GM18873 (cell line): ENCODE results near the gene RGS7BP.
A peak's percentile ranks its signal among the peaks of the same experiment; 100 is the strongest.

Experiments used
- ATAC-seq: cut with Tn5 transposase; IDR thresholded peaks from one replicate; pipeline ENCODE4 v1.9.1; 2021; ENCODE audit warnings: mild to moderate bottlenecking, moderate library complexity, moderate number of reproducible peaks; ENCODE audit not compliant: unreplicated experiment, low FRiP score

The RGS7BP gene

GRCh38 chr5:64505769-64506566 is at the start of gene RGS7BP:
TSS of gene RGS7BP (plus strand) at chr5:64506015. CDS start at chr5:64506625, 610 bp downstream.
- ATAC-seq: no peak

- no peak for ATAC-seq
These were observed 48.0 kb upstream of the RGS7BP start for GRCh38 chr5:64457846-64458245.

GRCh38 chr5:64458948-64459347 is 46.9 kb upstream of the RGS7BP start:
- ATAC-seq: no peak

GRCh38 chr5:64462391-64462790 is 43.4 kb upstream of the RGS7BP start:
- no peak for ATAC-seq

- no peak for ATAC-seq
These were observed 19.7 kb upstream of the RGS7BP start for GRCh38 chr5:64486163-64486562.

- no peak for ATAC-seq
These were observed 18.5 kb upstream of the RGS7BP start for GRCh38 chr5:64487283-64487682.

- ATAC-seq: no peak
These were observed 16.0 kb upstream of the RGS7BP start for GRCh38 chr5:64489857-64490256.

- no peak for ATAC-seq
These were observed 8.4 kb upstream of the RGS7BP start for GRCh38 chr5:64497386-64497785.

GRCh38 chr5:64502196-64502595 is 3.6 kb upstream of the RGS7BP start:
- ATAC-seq: no peak

GRCh38 chr5:64506567-64507263 is 900 bp downstream of the RGS7BP start:
- ATAC-seq: no peak

GRCh38 chr5:64507264-64507605 is 1.4 kb downstream of the RGS7BP start:
- no peak for ATAC-seq

- no peak for ATAC-seq
These were observed 4.0 kb downstream of the RGS7BP start for GRCh38 chr5:64509828-64510227.

- no peak for ATAC-seq
These were observed 7.7 kb downstream of the RGS7BP start for GRCh38 chr5:64513492-64513891.

GRCh38 chr5:64514612-64515011 is 8.8 kb downstream of the RGS7BP start:
- ATAC-seq: no peak

- ATAC-seq: no peak
These were observed 10.4 kb downstream of the RGS7BP start for GRCh38 chr5:64516216-64516615.

- ATAC-seq: peak; percentile 82
These were observed 13.0 kb downstream of the RGS7BP start for GRCh38 chr5:64518793-64519192.

- no peak for ATAC-seq
These were observed 13.4 kb downstream of the RGS7BP start for GRCh38 chr5:64519263-64519662.

GRCh38 chr5:64526734-64527439 is 21.1 kb downstream of the RGS7BP start:
- ATAC-seq: no peak

- ATAC-seq: no peak
These were observed 24.3 kb downstream of the RGS7BP start for GRCh38 chr5:64530076-64530475.

GRCh38 chr5:64532212-64532611 is 26.4 kb downstream of the RGS7BP start:
- no peak for ATAC-seq

- no peak for ATAC-seq
These were observed 26.8 kb downstream of the RGS7BP start for GRCh38 chr5:64532657-64533056.
